ENCODE measurements around the gene ZNF408. TPM values are rescaled to one million over a fixed set of nuclear protein-coding genes. Genes with fewer than 3 reads are reported as not detected.

Gene ZNF408
- total and polyA plus RNA-seq, 2 of the 13 experiments (the other 11 are each of a cell fraction or from before 2014, with no cell fraction given) = 11.2 to 12.5 TPM

GRCh38 chr11:46682773-46683752 lies 17.8 kb upstream of the ZNF408 start:
- Histone ChIP-seq H3K27me3 (ENCODE audit: control insufficient read depth in 1 of 2, insufficient read depth in 2 of 2, low read length in 2 of 2) (no peaks in the 10 kb centered on the region), H3K9ac (ENCODE audit: insufficient read depth, low read depth, low read length) (no peak overlapping the region), H3K36me3 (replicated peaks in 1 of 2; ENCODE audit: control insufficient read depth in 1 of 2, insufficient read depth in 2 of 2, low read length in 2 of 2) (peaks cover 28 to 60% of the 10 kb centered on the region in 2 experiments), H3K4me1 (ENCODE audit: insufficient read depth, low read length) (no peaks in the 10 kb centered on the region), H4K20me1 (ENCODE audit: insufficient read depth, low read length) (no peaks in the 10 kb centered on the region), H3K4me2 (ENCODE audit: low read depth, low read length) (no peak overlapping the region), H3K27ac (ENCODE audit: extremely low read length, insufficient read depth, low read length) (no peak overlapping the region), H3K4me3 (replicated peaks in 1 of 3; ENCODE audit: insufficient read depth in 1 of 3, low read depth in 2 of 3, low read length in 3 of 3) (no peak overlapping the region), H3K79me2 (ENCODE audit: insufficient read depth, low read length) (no peaks in the 10 kb centered on the region), H2AFZ (ENCODE audit: low read length) (no peak overlapping the region), H3K9me3 (ENCODE audit: low read length) (no peaks in the 10 kb centered on the region)
- FAIRE-seq (no peak), ATAC-seq (no peak), DNase-seq (ENCODE audit: low spot score) (no peak)
- TF ChIP-seq ZNF530 (CRISPR knock-in tag; IDR thresholded peaks at IDR 0.05; ENCODE audit: low read depth) = no peak
- no peak for TF ChIP-seq NR2F2 (IDR thresholded peaks at IDR 0.05; ENCODE audit: borderline replicate concordance, low read depth)
- TF ChIP-seq ZMYM3 (CRISPR knock-in tag; IDR thresholded peaks at IDR 0.05) = peak; percentile 54; the same call in 1 of the 2 replicates
- 0 out of 2 replicates have a peak, but pooled peaks have one; percentile 16 for TF ChIP-seq MAFF (IDR thresholded peaks at IDR 0.05; ENCODE audit: low read depth, low read length)
- TF ChIP-seq ATF4 (CRISPR knock-in tag; IDR thresholded peaks at IDR 0.05) = no peak
- TF ChIP-seq ZNF768 (CRISPR knock-in tag; IDR thresholded peaks at IDR 0.05) = peak; percentile 89
- no peak for TF ChIP-seq MXD4 (CRISPR knock-in tag; IDR thresholded peaks at IDR 0.05)
- no peak for TF ChIP-seq PPARG (CRISPR knock-in tag; conservative IDR thresholded peaks at IDR 0.05)
- no peak for TF ChIP-seq ZNF512 (CRISPR knock-in tag; IDR thresholded peaks at IDR 0.05)
- TF ChIP-seq PRDM15 (CRISPR knock-in tag; IDR thresholded peaks at IDR 0.05) = no peak
- no peak for TF ChIP-seq RAD21 (CRISPR knock-in tag; IDR thresholded peaks at IDR 0.05)
- no peak for TF ChIP-seq TEAD3 (CRISPR knock-in tag; optimal IDR thresholded peaks at IDR 0.05; ENCODE audit: borderline replicate concordance)
- TF ChIP-seq MAFK (conservative IDR thresholded peaks at IDR 0.05 in 1 of 2, IDR thresholded peaks at IDR 0.05 in 1 of 2; ENCODE audit: low read length in 2 of 2) = peak in 1 of 2 experiments; percentile 36; a peak in 1 of 4 replicates
- POLR2A ChIA-PET = interaction anchor here (1.0 to 1.5 kb wide), 3 partner anchors 9 to 37 kb away, joined by 3 to 6 read pairs (median 3); partner anchors contain the start of gene ARHGAP1
- intact Hi-C loops (cut with micrococcal nuclease; ENCODE audit: unreplicated experiment) (no loop called here), in situ Hi-C loops (cut with HindIII; ENCODE audit: extremely low pct_ligation_motif_present, low pct_unique_long_range_greater_than_20kb) (no loop called here)
- CTCF ChIA-PET (ENCODE audit: low intra/inter-chr PET ratio, low total read pairs) = no interaction called here
- 96% methylated on average over 11 of the region's 11 CpGs for WGBS (ENCODE audit: low lambda C conversion rate)
- no TSS peak for BruUV-seq (replicated peaks)
